Hepatocyte (in vitro differentiated cells): Measurements from ENCODE around the gene SLC30A7. TPM values are rescaled to one million over a fixed set of nuclear protein-coding genes. Genes with fewer than 3 reads are reported as not detected.

ENCODE experiments used
- DNase-seq: peaks from one replicate; pipeline ENCODE4 v3.0.0-alpha.2; 2016; ENCODE audit warnings: low spot score
- H2AFZ ChIP-seq: fragments of 200-600 bp; sonication (generic); 2 replicates; pipeline ENCODE4 v1.6.0; 2016; ENCODE audit warnings: antibody characterized with exemption, mild to moderate bottlenecking
- H3K27ac ChIP-seq: fragments of 200-600 bp; sonication (generic); 2 replicates; pipeline ENCODE4 v1.5.1; 2016; ENCODE audit warnings: mild to moderate bottlenecking
- H3K27me3 ChIP-seq: fragments of 200-600 bp; sonication (generic); 2 replicates; pipeline ENCODE4 v1.6.1; 2016
- H3K36me3 ChIP-seq: fragments of 200-600 bp; sonication (generic); replicated peaks from 2 replicates; pipeline ENCODE4 v1.5.1; 2016; ENCODE audit warnings: low read depth; ENCODE audit not compliant: insufficient read depth
- H3K4me1 ChIP-seq: fragments of 200-600 bp; sonication (generic); 2 replicates; pipeline ENCODE4 v1.5.1; 2016; ENCODE audit warnings: mild to moderate bottlenecking, moderate library complexity; ENCODE audit not compliant: insufficient read depth
- H3K4me2 ChIP-seq: fragments of 200-600 bp; sonication (generic); 2 replicates; pipeline ENCODE4 v1.6.0; 2016
- H3K4me3 ChIP-seq: fragments of 200-600 bp; sonication (generic); 2 replicates; pipeline ENCODE4 v1.5.1; 2016; ENCODE audit warnings: mild to moderate bottlenecking
- H3K79me2 ChIP-seq: fragments of 200-600 bp; sonication (generic); 2 replicates; pipeline ENCODE4 v1.6.0; 2017; ENCODE audit warnings: mild to moderate bottlenecking
- H3K9me2 ChIP-seq: fragments of 200-600 bp; sonication (generic); replicated peaks from 2 replicates; pipeline ENCODE4 v1.6.0; 2017; ENCODE audit warnings: mild to moderate bottlenecking; ENCODE audit not compliant: insufficient read depth
- H3K9me3 ChIP-seq: fragments of 200-600 bp; sonication (generic); 2 replicates; pipeline ENCODE4 v1.5.1; 2016; ENCODE audit warnings: low read depth, mild to moderate bottlenecking
- H4K20me1 ChIP-seq: fragments of 200-600 bp; sonication (generic); 2 replicates; pipeline ENCODE4 v1.6.0; 2016; ENCODE audit warnings: mild to moderate bottlenecking; ENCODE audit not compliant: insufficient read depth, poor library complexity, severe bottlenecking
- CTCF ChIP-seq: fragments of 200-600 bp; sonication (generic); IDR thresholded peaks from 2 replicates; pipeline ENCODE4 v1.5.1; 2016; ENCODE audit warnings: antibody characterized with exemption, mild to moderate bottlenecking; ENCODE audit not compliant: poor library complexity
- EZH2 ChIP-seq: fragments of 200-600 bp; sonication (generic); IDR thresholded peaks from 2 replicates; pipeline ENCODE4 v1.6.1; 2016; ENCODE audit warnings: antibody characterized with exemption, mild to moderate bottlenecking, borderline replicate concordance
- EZH2phosphoT487 ChIP-seq: fragments of 200-600 bp; sonication (generic); IDR thresholded peaks from one replicate; pipeline ENCODE4 v1.6.1; 2018; ENCODE audit warnings: antibody characterized with exemption, mild to moderate bottlenecking, low read depth, moderate library complexity; ENCODE audit not compliant: unreplicated experiment, severe bottlenecking
- WGBS: methylation state at CpG from one replicate; pipeline ENCODE4 v1.1.6; 2016; ENCODE audit warnings: low lambda C conversion rate; ENCODE audit errors: missing lambda C conversion rate; 5-methylcytosine and 5-hydroxymethylcytosine counted together
- polyA plus RNA-seq: library from polyadenylated mRNA; unstranded; fragments of >200 nt; fragmentation: Nextera tagmentation; extraction: Ambion mirVana; gene quantifications from 2 replicates; pipeline ENCODE4 v1.2.1, GENCODE V29; 2016
- total RNA-seq: library from RNA; depleted of rRNA; stranded (reverse); fragments of >200 nt; gene quantifications from 2 replicates; pipeline ENCODE4 v1.2.3, GENCODE V29; 2014

Gene SLC30A7
- total and polyA plus RNA-seq, 2 experiments from 2014 or later, result 23.0 to 61.9 TPM

- H3K4me3 ChIP-seq, result peak overlapping the region; percentile 79
- peak overlapping the region; percentile 98 for H3K27ac ChIP-seq
- H3K36me3 ChIP-seq, result no peaks in the 10 kb centered on the region
- H3K9me2 ChIP-seq, result no peaks in the 10 kb centered on the region
- peak overlapping the region; percentile 86 for H2AFZ ChIP-seq
- peak overlapping the region; percentile 89 for H3K4me2 ChIP-seq
- 1% methylated on average over 12 of the region's 12 CpGs for WGBS
- TF ChIP-seq EZH2phosphoT487 (no peak), CTCF (no peak), EZH2 (no peak)
- H3K79me2 ChIP-seq, result peaks cover 60% of the 10 kb centered on the region
- H3K9me3 ChIP-seq, result no peaks in the 10 kb centered on the region
- peaks cover 23% of the 10 kb centered on the region for H3K4me1 ChIP-seq
- no peaks in the 10 kb centered on the region for H3K27me3 ChIP-seq
- H4K20me1 ChIP-seq, result no peaks in the 10 kb centered on the region
- peak; percentile 70 for DNase-seq
Observed at GRCh38 chr1:100896481-100896982, 642 bp downstream of the SLC30A7 start.

- Histone ChIP-seq H3K79me2 (peaks cover 41% of the 10 kb centered on the region), H3K4me3 (no peak overlapping the region), H3K36me3 (no peaks in the 10 kb centered on the region), H3K4me1 (peaks cover 6% of the 10 kb centered on the region), H3K9me2 (no peaks in the 10 kb centered on the region), H3K27ac (no peak overlapping the region), H2AFZ (no peak overlapping the region), H3K27me3 (no peaks in the 10 kb centered on the region), H3K9me3 (no peaks in the 10 kb centered on the region), H4K20me1 (no peaks in the 10 kb centered on the region), H3K4me2 (no peak overlapping the region)
- WGBS, result 100% methylated on average over 1 of the region's 1 CpG
- no peak for DNase-seq
- TF ChIP-seq CTCF (no peak), EZH2 (no peak), EZH2phosphoT487 (no peak)
Observed at GRCh38 chr1:100902365-100902764, 6.5 kb downstream of the SLC30A7 start.

- Histone ChIP-seq H3K36me3 (no peaks in the 10 kb centered on the region), H3K4me2 (no peak overlapping the region), H3K27ac (no peak overlapping the region), H2AFZ (no peak overlapping the region), H3K4me3 (no peak overlapping the region), H3K9me2 (no peaks in the 10 kb centered on the region), H3K9me3 (no peaks in the 10 kb centered on the region), H4K20me1 (no peaks in the 10 kb centered on the region), H3K27me3 (no peaks in the 10 kb centered on the region), H3K4me1 (no peaks in the 10 kb centered on the region), H3K79me2 (peaks cover 27% of the 10 kb centered on the region)
- DNase-seq, result no peak
- no peak for TF ChIP-seq EZH2
- no peak for TF ChIP-seq CTCF
- TF ChIP-seq EZH2phosphoT487, result no peak
- WGBS, result 100% methylated on average over 1 of the region's 1 CpG
Observed at GRCh38 chr1:100903777-100904176, 7.9 kb downstream of the SLC30A7 start.

- Histone ChIP-seq H3K9me2 (no peaks in the 10 kb centered on the region), H2AFZ (no peak overlapping the region), H3K4me1 (no peaks in the 10 kb centered on the region), H3K27ac (no peak overlapping the region), H3K79me2 (peaks cover 20% of the 10 kb centered on the region), H3K36me3 (no peaks in the 10 kb centered on the region), H3K4me3 (no peak overlapping the region), H4K20me1 (no peaks in the 10 kb centered on the region), H3K27me3 (no peaks in the 10 kb centered on the region), H3K9me3 (no peaks in the 10 kb centered on the region), H3K4me2 (no peak overlapping the region)
- no peak for DNase-seq
- whole genome bisulfite sequencing, result 90% methylated on average over 2 of the region's 2 CpGs
- TF ChIP-seq EZH2 (no peak), CTCF (no peak), EZH2phosphoT487 (no peak)
Observed at GRCh38 chr1:100904528-100904927, 8.6 kb downstream of the SLC30A7 start.
